CD4-positive, alpha-beta T cell treated with Interleukin-2 at 100 ng/mL for 4 hours (primary cell): ENCODE measurements around the gene GPR39.

Experiments used
- DNase-seq: peaks from one replicate; pipeline ENCODE4 v3.0.0-alpha.2; 2020; ENCODE audit warnings: low spot score

The GPR39 gene

DNA sequence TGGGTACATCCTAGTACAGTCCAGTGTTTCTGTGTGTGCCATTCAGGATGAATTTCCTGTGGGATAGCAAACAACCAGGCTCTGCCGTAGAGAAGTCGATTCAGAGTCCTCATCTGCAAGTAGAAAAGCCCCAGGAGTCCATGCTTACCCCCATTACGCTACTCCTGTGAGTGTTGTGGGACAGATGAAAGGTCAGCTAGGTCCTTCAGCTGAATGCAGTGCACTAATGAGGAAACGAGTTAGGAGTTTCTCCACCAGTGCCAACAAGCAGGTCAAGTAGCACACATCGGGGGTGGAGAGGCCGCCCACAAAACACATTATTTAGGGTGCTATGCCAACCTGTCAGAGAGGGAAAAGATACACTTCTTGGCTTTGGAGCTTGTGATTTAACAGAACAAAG lies 2.5 kb upstream of the GPR39 start:
- DNase-seq, result no peak

DNA sequence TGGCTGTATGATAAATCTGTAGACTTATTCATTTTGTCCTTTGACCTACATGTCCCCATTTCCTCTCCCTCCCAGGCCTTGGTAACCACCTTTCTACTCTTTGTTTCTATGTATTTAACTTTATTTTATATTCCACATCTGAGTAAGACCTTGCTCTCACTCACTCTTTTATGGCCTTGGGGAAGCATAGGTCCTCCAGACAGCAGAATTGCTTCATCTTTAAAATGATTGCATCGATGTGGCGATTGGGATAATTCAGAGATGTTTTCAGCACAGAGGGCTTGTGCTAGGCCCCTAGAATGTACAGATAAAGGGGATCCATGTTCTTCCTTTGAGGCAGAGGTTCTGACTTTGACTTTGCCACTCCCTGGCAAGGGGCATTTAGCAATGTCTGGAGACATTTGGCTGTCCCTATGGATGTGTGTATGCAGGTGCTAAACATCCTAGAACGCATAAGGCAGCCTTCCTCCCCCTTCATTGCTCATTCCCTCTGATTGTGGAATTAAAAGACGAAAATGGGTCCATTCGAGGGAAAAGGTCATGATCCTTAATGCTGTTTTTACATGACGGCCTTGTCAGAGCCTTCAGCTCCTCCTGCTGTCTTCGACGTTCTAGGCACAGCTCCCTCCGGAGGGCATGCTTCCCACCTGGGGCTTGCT lies 1.2 kb upstream of the GPR39 start:
- no peak for DNase-seq

DNA sequence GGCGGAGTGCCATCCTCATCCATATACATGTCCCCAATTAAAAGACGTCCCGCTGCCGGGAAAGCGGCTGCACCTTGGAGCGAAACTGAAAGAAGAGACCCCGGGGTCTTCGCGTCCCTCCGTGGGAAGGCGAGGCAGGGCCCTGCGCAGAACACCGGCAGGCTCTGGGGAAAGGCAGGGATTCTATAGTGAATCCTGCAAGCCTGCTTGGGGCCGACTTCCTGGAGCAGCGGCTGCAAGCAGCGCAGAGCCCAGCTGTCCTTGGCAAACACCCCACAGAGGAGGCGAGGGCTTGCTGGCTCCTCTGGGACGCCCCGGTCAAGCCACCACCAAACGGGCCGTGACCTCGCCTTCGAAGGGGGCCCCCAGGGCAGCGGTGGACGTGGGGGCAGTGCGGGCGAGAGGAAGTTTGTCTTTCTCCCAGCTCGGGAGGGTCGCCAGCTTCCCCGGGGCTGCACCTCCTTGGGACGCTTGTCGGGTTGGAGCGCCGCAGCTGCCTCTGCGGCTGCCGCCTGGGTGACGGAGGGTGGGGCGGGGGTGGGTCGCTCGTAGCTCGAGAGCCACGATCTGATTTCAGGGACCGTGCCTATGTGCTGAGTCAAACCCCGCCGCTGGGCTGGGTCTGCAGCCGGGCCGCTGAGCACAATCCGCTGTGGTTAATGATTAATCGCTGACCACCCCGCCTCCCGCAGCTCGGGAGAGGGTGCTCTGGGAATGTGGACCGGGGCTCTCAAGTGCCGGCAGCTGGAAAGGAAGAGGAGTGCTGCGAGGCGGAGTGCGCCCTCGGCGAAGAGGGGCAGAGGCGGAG lies 486 bp upstream of the GPR39 start:
- no peak for DNase-seq

DNA sequence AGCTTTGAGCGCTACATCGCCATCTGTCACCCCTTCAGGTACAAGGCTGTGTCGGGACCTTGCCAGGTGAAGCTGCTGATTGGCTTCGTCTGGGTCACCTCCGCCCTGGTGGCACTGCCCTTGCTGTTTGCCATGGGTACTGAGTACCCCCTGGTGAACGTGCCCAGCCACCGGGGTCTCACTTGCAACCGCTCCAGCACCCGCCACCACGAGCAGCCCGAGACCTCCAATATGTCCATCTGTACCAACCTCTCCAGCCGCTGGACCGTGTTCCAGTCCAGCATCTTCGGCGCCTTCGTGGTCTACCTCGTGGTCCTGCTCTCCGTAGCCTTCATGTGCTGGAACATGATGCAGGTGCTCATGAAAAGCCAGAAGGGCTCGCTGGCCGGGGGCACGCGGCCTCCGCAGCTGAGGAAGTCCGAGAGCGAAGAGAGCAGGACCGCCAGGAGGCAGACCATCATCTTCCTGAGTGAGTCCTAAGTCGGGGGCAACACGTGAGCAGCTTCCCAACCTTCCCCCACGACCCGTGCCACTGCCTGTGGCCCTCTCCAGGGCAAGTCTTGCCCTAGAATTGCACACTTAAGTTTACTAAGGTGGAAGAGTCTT lies 928 bp downstream of the GPR39 start:
- no peak for DNase-seq

DNA sequence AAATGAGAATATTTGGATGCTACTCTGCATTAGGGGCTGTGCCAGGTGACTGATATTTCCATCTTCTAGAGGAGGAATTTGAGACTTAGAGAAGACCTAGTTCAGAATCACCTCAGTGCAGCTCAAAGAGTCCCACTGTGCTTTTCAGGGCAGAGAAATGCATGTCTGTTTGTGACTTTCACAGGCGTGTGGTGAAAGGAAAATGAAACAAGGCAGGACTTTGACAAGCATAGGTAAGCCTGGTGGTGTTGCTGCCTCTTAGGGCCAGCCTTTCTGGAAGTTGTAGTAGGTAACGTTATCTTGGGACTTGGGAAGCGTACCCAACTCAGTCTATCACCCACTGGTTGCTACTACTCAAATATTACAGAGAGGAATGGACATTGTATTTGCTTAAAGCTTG lies 2.6 kb downstream of the GPR39 start:
- no peak for DNase-seq

DNA sequence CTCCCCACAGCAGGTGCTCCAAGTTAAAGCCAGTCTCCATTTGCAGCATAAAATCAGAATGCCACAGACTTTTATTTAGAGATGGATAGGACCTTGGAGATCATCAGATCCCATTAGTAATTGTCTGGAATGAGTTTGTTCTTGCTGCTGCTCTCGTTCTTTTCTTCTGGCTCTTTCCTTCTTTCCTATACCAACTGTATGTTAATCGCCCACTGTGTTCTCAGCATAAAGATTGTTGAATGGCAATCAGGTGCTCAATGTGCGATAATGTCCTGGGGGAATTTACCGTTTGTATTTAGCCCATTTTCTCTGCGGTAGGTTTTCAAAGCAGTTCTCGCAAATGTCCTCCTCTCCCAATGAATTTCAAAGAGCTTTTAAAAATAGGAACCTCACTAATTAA lies 3.3 kb downstream of the GPR39 start:
- DNase-seq, result no peak

DNA sequence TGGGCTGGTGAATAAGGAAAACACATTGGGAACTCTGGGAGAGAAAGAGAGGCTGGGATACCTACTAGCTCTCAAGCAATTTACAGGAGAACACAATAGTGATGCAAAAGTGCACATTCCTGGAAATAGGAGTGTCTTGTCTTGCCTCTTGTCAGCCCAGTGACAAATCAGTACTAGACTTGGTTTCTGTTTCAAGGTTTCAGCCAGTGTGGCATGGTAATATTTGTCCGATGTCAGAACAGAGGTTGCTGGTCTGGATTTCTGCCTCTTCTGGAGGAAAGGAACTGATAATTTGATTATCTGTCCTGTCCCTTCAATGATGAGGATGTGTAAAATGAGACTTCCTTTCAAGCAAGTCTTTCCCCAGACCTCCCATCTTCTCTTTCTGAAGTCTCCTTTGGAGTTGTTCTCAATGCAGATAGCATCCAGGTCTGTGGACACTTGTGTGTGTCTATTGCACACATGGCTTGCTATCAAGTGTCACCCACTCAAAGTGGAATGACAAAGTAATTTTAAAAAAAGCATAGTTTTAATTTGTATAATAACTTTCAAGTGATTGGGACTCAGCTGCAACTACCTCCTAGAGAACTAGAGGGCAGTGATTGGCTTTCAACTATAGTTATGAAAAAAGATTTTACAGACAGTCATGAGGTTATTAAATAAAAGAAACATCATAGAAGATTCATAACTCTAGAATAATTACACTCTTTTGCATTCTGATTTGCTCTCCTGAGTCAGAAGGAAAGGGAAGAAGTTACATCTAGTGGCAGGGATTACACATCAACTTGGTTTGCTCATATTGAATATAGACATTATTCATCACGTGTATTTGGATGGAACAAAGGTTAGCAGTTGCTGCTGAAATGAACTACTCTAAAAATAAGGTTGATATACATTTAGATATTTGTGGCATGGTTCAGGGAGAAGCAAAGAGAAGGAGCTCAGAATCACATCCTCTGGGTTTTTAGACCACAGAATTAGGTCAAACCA lies 4.5 kb downstream of the GPR39 start:
- no peak for DNase-seq

DNA sequence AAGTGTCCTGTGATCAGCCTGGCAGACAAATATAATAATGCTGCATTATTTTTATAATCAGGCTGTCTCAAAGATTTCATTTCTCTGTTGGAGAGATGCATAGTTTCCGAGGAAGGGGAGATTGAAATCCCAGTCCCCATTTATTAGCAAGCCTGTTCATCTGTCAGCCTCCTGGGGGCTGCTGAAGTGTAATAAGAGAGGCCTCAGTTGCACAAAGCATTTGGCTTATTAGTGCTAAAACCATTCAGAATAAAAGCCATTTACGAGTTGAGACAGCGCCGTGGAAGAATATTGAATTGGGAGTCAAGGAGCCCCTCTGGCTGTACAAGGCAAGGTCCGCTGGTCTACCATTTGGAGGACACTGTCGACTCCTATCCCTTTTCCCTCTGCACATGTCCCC lies 6.1 kb downstream of the GPR39 start:
- DNase-seq, result no peak

DNA sequence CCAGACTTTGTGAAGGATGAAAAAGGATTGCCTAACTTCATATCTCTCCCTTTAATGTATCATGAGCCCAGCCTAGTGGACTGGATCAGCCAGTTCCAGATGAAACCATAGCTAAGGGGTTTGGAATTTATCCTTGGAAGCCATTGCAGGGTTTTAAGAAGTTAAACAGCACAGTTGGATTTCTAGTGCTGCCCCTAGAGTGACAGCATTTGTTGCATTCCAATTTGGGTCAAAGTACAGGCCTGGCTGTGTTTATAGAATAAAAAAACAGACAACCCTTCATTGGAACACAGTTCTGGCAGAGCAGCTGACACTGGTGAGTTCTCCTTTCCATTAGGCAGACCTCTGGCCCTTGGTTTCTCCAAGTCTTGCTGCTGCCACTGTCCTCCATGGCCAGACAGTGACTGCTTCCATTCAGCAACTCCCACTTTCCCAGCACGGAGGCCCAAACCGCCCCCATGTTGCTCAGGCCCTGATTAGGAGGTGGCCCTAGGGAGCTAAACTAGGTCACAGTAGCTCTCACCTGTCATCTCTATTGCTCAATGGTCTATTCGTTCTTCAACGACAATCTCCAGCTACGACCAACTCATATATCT lies 8.0 kb downstream of the GPR39 start:
- DNase-seq, result no peak

DNA sequence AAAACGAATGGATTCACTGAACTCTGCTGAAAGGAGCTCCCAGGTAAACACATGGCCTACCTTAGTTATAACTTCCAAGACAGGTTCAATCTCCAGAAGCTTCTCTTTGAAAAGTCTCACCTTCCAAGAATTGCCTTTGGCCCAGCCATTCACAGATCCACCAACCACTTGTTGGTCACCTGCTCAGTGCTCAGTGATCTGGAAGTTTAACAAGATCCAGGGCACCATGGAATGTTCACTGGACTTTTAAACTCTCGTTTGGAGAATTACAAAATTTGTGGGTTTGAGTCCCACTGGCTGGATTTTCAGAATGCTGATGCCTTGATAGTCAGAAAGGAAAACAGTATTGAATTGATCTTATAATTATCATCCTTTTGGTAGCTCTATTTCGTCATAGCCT lies 9.4 kb downstream of the GPR39 start:
- no peak for DNase-seq

DNA sequence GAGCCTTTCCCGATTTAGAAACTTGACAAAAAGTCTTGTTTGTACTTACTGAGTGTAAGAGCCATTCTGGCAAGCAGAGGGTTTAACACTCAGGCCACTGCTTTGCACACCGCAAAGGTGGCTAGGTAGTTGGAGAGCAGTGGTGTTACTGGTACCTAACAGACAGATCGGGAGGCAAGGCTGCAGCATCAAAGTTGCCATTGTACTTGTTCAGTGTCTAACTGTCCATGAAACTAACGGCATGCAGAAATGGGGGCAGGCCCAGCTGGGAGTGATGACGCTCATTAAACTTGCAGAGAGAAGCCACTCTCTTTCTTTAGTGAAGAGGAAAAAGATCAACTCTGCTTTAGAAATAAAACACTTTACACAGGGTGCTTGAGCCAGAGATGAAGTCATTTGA lies 10.1 kb downstream of the GPR39 start:
- DNase-seq, result no peak

DNA sequence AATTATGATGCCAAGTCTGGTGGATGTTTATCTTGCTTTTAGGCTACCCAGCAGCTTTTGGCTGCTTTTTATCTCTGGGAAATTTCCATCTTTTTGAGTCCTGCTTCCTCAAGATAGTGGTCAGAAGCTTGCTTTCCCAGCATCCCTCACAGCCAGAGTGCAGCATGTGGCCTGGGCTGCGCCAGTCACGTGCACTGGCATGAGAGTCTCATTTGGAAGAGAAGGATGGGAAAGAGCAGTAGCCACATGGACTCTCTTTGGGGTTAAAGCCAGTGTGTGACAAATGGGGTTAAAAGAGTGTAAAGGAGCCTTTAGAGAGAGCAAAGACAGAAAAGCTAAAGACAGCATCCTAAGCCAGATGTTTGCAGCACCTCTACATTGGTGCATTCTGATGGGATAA lies 12.7 kb downstream of the GPR39 start:
- no peak for DNase-seq

DNA sequence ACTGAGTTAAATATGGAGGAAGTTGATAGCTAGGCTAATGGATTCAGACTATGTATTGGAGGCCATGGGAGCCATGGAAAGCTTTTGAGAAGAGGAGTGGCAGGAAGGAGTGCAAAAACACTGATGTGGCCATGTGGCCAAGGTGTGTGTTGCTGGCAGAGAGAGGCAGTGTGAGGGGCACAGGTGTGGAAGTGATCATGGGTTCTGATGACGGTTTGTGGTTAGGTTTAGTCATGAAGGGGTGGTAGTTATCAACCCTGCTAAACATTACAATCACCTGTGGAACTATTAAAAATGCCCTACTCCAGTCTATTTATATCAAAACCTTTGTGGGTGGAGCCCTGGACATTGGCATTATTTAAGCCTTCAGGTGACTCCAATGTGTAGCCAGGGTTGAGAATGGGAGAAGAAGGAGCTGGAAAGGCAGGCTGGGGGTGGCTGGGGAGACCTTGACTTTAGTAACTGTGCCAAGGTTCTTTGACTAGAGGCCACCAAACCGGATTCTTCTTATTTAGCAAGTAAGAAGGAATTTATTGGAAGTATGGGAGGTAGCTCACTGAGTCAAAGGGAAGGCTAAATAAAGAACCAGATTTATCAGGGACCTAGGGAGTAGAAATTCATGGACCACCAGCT lies 13.5 kb downstream of the GPR39 start:
- DNase-seq, result no peak

DNA sequence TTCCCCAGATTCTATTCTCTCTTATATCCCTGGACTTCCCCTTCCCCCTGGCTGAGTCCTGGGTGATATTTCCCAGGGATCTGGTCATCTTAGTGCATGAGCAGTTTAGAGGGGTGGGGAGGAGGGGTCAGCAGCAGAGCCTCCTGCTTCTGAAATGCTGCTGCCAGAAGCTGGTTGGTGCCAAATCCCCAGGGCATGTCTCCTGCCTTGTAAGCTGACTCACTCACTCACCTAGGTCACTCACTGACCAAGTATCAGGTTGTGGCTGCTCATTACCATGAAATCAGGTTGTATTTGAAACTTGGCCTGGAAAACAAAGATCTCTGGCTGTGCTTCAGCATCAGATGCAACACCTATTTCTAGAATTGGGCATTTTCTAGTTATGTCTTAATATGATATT lies 14.3 kb downstream of the GPR39 start:
- no peak for DNase-seq

DNA sequence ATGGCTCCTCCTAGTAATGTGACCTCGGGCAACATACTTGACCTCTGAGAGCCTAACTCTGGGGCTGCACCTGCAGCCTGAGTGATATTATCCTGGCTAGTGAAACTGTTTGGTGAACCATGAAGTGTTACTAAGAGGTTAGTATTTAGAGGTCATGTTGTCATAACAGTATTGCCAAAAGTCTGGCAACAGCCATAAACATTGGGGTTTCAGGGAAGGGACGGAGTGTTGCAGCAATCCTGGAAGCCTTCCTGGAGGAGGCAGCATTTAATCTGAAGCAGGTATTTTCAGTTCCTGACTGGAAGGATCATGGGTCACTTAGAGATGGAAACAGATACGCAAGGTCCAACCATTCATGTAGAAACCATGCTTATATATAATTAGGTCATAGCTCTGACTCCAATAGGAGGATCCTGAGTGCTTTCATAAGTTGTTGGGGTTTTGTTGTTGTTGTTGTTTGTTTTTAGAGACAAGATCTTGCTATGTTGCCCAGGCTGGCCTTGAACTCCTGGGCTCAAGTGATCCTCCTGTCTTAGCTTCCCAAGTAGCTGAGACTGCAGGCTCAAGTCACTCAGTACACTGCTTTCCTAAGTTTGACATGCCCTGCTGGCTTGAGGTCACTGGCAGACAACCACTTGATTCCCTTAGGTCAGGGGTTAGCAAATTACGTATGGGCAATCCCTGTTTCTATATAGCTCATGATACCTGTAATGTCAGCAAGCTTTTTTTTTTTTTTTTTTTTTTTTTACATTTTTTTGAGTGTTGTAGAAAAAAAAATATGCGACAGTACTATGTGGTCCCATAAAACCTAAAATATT lies 21.5 kb downstream of the GPR39 start:
- no peak for DNase-seq

DNA sequence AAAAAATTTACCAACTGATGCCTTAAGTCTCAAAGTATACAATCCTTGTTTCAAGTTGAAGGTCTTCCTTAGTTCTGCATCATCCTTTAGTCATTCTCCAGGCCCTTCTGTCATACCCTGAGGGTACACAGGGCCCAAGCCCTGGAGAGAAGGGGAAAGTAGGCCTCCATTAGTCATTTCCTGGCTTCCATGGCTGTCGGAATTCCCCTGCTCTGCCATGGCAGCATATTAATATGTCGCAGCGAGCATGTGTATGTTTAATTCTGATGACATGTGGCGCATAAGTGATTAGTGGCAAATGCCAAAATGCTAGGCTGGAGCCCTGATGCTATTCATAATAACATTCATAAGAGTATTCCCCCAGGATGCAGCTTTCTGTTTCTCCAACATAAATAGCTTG lies 22.1 kb downstream of the GPR39 start:
- no peak for DNase-seq

DNA sequence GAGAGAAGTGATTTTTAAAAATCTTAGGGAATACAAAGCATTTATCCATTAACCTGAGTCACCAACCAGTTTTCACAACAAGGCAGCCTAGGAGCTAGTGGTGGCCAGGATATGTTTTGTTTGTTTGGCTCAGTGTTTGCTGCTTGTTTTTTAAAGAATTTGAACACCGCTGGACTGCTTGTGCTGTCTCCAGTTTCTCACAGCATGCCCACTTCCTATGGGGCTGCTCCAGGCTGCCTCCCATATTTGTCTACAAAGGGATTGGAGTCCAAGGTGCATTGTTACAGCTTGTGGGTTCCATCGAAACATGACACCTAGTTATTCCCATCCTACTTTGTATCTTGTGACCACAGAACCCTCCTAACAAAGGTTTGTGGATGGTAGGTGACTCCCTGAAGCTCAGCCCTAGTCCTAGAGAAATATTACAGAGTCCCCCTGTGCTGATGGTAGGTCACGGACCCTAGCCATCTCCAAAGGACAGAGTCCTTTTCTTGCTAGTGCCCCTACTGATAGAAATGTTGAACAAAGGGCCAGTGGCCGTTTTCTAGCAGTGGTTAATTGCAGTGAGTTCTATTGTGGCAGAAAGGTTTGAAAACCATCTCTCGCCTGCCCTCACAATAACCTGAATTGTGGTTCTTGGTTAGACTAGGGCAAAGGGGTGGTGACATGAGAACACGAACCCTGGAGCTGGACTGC lies 23.2 kb downstream of the GPR39 start:
- no peak for DNase-seq

DNA sequence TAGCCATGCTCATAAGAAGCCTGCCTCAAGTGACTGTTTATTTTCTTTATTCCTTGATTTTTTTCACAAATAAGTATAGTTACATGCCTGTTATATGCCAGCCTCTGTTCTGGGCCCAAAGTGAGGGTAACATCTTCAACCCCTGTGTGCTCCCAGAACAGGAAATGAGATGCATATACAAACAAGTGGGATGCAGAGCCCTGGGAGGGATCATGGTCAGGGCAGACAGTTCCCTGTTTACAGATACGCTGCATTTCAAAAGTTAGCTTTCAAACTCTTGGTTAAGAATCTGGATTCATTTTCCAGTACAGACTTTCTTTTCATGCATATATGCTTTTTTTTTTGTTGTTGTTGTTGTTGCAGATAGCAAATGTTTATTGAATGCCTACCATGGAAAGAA lies 24.4 kb downstream of the GPR39 start:
- DNase-seq, result no peak

DNA sequence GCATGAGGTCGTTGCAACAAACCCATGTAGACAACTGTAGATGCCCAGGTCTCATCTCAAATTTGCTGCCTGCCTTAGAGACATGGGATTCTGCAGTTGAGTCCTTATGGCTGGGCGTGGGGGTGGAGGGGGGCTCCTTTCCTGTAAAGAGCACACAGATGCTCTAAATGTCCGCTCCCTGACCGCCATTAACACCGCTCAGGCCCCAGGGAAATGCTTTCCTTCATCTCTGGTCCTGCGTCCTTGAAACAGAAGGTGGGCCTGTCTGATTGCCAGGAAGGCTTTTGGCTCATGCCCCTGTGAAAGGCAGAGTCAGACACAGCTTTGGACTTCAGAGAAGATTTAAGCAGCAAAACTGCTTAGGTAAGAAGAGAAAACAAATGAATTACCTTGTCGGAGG lies 25.7 kb downstream of the GPR39 start:
- DNase-seq, result no peak

DNA sequence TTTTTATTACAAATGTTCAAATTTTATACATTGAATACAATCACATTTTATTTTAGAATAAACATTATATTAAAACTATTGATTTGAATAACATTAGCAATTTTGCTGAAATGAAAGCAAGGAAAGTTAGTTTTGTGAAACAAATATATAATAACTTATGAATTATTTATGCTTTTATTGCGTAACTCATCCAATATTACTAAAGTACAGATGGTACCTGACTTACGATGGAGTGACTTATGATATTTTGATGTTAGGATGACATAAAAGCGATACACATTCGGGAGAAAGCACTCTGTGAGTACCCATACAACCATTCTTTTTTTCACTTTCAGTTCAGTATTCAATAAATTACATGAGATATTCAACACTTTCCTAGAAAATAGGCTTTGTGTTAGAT lies 26.5 kb downstream of the GPR39 start:
- DNase-seq, result no peak
